Activated CD4-positive, alpha-beta T cell treated with anti-CD3 and anti-CD28 coated beads, Interleukin-2, amount 50 U/mL, for 24 hours (primary cell): ENCODE results near the gene MTHFD1L.
"Not testable (repeated sequence)": the region's sequence is repeated elsewhere in the genome, so short reads cannot be mapped to it uniquely, and the experiment has no call there.

Experiments
- DNase-seq, 2 donors: peaks; one replicate each; pipeline ENCODE4 v3.0.0-alpha.2; 2020; ENCODE audit warnings: low read depth in 1 of 2, low spot score in 1 of 2

MTHFD1L gene

DNA sequence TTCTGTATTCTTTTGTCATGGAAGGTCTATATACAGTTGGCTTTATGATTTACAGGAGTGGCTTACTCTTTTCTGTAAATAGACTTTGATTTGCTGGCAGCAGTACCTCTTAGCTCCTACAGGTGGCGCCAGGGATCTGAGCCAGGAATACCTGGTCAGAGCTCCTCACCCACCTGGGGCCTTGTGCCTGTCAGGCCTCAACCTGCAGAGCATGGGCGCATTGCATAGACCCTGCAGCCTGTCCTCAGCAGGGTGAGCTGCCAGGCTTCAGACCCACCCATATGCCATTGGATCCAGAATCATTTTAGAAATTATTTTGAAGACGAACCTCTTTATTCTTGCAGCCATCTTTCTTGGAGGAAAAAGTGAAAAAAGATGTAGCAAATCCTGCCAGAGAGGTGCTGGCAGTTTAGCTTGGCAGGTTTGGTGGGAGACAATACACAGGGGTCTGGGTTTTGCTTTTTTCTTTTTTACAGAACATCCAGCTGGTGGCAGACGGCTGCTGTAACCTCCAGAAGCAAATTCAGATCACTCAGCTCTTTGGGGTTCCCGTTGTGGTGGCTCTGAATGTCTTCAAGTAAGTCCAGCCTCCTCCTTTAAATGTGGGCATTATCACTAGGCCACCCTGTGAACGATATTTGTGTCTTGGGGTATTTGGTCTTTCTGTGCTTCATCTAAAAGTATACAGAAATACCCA is 149.1 kb downstream of the MTHFD1L start:
- peak; percentile 25 to 33 for DNase-seq

DNA sequence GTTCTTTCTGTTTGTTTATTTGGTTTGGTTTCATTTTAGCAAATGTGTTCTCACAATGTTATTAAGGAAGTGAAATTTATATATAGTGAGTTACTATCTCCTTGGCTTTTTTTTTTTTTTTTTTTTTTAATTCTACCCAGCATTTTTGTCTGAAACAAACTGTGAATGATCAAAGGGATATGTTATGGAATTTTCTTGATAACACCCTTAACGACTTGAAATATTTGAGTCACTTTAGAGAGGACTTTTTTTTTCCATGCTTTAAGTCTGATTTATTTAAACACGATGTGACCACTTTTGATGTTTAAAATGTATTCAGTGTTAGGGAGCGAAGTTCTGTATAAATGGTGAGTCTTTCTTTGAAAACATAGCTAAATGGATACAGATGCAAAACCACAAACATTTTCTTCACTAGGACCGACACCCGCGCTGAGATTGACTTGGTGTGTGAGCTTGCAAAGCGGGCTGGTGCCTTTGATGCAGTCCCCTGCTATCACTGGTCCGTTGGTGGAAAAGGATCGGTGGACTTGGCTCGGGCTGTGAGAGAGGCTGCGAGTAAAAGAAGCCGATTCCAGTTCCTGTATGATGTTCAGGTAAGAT is 149.7 kb downstream of the MTHFD1L start:
- DNase-seq = no peak

DNA sequence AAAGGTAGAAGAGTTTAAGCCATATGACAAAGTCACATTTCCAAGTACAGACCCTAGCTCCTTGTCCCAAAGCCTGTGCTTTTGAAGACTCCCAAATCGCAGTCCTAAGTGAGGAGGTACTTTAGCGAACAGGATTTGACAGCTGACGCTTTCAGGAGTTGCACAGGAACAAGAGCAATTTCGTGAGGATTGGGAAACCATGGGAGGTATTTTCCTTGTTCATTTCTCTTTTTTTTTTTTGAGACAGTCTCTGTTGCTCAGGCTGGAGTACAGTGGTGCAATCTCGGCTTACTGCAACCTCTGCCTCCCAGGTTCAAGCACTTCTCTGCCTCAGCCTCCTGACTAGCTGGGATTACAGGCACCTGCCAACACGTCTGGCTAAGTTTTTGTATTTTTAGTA is 150.6 kb downstream of the MTHFD1L start:
- no peak for DNase-seq

DNA sequence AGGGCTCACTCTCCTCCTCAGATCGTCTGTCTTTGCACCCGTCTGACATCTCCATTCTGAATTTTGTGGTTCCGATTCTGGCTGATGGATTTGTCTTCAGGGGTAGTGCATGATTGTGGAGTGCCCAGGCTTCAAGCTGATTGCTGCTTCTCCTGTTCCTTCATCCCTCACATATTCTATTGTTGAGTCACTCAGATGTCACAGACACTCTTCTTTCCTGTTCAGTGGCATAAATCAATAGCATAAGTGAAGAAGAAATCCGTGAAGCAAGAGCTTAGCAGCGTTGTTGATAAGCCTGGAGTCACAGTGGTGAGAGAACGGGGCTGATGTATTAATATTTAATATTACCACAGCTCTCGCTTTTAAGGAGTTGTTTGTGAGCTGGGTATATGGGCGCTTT is 152.5 kb downstream of the MTHFD1L start:
- no peak for DNase-seq

DNA sequence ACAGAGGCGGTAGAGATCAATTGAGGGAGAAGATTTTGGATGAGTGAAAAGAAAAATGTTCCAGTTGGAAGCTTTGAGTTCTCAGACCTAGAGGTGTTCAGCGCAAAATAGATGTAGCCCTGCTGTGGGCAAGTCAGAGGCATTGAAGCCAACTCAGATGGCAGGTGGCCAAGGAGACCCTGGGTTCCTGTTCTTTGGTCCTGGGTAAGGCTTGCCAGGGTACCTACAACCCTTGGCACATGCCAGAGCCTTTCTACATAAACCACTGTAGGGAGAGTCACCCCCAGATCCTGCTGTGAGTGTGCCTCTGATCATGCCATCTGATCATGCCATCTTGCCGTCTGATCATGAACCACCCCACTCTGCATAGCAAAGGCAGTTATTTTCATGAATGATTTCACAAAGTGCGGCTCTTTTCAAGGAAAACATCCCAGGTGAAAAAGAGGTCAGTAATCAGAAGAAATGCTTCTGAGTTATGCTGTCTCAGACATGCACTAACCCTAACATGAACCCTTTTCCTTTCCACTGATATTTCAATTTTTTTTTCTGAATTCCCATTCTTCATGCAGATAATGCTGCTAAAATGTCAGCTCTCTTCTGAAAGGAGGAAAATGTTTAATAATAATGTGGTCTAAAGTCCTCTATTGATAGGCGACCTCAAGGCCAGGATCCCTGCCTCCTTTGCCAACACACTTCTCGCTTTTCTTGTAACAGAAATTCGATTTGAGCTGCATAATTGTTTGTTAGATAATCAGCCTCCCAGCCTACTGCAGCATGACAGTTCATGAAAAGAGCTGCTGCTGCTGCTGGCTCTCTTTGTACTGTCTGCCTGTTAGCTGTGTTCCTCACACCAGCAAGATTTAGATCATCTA is 153.6 kb downstream of the MTHFD1L start:
- DNase-seq = no peak

DNA sequence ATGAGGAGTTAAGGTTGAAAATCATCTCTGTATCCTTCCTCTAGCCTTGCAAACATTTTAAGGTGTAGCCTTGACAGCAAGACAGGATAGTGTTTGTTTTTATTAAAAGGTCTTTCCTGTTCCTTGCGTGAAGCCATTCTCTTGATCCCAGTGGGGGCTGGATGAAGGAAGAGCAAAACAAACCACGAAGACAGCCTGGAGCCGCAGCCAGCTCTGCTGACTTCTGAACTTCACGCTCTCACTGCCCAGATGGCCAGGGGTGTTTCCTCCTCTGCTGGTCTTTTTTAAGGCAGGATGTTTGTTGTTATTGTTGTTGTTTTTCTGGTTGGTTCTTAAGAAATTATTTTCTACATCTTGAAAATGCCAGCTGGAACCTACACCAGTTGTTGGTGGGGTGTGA is 156.4 kb downstream of the MTHFD1L start:
- no peak for DNase-seq

DNA sequence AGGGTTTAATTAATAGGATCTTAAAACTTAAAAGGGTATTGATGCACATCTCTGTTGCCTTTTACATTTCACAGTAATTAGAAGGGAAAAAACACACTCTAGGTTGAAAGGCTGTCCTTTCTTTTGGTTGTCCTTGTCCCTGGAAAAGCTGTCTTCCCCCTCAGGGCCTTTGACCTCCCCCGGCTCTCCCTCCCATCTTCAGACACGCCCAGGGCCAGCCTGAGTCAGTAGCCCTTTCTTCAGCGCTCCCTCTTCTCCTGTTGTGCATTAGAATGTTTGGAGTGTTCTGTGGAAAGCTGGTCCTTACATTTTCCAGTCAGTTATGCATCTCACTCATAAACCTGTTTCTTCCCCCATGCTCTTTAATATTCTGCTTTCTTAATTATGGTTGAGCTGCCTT is 157.0 kb downstream of the MTHFD1L start:
- no peak for DNase-seq

DNA sequence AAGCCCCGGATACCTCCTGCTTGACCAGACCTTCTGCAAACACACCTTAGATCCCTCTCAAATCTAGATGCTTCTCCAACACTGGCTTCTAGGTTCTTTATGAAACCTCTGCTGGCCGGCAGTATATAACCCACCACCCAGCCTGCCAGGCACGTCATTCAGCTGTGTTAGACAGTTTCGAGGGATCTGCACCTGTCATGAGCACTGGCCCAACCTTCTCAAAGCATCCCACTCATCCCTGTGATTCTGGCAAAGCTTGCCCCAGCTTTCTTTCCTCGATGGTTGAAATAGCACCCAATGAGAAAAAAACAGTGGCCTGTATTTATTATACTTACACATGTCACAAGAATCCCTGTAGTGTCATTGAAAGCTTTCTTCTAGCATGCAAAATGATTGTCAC is 157.8 kb downstream of the MTHFD1L start:
- no peak for DNase-seq

DNA sequence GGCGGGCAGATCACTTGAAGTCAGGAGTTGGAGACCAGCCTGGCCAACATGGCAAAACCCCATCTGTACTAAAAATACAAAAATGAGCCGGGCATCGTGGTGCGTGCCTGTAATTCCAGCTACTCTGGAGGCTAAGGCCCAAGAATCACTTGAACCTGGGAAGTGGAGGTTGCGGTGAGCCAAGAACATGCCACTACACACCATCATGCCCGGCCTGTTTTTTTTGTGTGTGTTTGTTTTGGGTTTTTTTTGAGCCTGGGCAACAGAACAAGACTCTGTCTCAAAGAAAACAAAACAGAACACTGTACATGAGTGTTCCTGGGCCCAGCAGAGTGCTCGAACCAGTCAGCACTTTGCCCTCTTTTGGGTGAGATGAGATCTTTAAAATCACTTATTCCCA is 159.1 kb downstream of the MTHFD1L start:
- DNase-seq = no peak

DNA sequence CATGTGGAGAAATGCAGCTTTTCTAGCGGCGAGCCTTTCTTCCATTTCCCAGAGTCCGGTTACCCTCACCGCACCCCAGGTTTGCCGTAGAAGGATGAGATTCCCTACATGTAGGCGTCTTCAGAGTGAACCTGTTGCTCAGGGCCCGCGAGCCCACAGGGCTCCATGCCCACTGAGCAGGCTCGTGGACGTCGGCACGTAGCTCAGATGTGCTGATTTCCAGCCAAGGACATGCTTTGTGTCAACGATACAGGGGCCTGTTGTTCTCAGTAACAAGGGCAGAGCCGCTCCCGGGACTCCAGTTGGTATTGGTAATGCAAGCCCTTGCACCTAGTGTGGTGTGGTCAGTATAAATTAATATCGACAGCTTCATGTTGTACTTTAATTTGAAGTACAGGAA is 159.6 kb downstream of the MTHFD1L start:
- no peak for DNase-seq

DNA sequence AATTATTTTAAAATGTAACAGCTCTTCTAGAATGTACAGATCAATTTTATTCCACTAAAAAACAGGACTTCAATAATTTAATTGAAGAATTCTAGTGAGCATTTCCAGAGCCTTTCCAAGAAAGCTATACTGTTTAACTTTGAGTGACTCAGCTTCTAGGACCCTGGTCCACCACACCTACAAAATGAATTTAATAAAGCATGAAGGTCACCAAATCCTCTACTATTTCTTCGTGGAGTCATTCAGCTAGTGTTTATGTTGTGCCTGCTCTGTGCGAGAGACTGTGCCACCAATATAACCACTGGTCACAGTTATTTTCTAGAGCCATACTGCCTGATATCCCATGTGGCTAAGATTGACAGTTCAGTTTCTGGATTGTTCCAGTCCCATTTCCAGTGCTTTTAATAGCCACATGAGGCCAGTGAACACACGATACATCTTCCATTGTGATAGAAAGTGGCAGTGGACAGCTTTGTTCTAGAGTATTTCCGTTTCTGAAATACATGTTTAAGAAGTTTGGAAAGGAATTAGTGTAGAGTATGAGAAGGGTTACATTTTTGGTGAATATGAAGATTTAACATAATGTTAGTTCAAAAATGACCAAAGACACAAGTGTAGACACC is 160.7 kb downstream of the MTHFD1L start:
- DNase-seq = no peak

DNA sequence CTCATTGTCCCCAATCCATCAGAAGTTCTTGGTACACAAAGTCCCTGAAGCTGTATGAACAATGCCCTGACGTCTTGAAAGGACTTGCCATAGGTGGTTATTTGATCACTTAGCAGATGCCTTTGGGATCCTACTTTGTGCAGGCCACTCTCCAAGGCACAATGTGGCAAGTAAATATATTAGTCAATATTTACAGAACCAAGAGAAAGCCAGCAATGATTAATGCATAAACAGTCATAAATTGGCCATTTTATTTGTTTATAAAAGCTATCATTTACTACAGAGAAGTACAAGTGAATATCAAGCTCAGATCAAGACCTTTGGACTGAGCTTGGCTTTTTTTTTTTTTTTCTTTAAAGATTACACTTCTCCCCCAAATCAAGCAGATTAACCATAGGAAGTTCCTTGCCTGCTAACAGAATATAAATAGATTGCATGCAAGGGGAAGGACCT is 161.8 kb downstream of the MTHFD1L start:
- no peak for DNase-seq

DNA sequence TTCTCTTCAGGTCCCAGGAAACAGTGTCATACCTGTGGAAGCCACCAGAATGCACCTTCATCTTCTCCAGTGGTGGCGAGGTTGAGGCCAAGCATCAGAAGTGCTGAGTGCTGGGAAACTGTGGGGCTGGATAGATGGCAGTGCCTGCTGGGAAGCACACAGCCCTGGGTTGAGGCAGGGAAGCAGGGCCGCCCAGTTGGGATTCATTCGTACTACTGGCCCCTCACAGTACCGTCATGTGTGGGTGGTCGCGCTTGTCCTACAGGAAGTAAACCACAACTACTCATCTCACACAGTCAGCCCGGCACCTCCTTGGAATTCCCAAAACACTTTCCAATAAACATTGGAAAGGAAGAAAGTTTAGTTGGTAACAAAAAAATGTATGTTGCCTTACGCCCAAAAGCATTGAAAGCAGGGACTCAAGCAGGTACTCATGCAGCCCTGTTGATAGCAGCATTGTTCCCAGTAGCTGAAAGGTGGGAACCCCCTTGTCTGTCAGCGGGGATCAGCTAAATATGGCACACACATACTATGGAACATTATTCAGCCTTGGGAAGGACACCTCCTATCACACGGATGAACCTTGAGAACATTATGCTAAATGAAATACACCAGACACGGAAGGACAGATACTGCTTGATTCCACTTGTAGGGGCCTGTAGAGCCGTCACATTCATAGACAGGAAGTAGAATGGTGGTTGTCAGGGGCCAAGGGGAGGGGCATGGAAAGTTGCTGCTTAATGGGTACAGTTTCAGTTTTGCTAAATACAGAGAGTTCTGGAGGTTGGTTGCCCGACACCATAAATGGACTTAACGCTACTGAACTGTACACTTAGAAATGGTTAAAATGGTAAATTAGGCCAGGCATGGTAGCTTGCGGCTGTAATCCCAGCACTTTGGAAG is 162.7 kb downstream of the MTHFD1L start:
- no peak for DNase-seq

DNA sequence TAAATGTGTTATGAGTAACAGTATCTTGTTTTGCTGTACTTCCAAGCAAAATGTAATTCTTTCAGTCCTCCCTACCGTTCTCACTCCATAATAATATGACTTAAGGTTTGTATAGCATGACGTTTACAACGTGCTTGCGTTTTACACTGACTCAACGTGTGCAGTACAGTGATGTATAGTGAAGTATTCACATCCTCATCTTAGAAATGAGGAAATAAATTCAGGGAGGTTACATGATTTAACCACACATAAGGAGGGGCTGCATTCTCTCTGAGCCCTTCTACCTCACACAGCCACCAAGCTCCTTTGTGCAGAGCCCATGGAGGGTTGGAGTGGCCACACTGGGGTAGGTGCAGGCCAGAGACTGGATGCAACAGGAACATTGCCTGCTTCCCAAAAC is 164.5 kb downstream of the MTHFD1L start:
- no peak for DNase-seq

DNA sequence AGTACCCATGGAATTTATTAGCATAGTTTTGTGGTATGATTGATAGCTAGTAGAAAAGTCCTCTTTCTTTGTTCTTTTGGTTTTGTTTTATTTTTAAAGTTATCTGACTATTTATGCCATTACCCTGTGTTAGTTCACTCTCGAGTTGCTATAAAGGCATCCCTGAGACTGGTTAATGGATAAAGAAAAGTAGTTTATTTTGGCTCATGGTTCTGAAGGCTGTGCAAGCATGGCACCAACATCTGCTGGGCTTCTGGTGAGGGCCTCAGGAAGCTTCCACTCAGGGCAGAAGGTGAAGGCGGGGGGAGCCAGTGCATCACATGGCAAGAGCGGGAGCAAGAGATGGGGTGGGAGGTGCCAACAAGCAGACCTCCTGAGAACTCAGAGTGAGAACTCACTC is 166.5 kb downstream of the MTHFD1L start:
- no peak for DNase-seq

DNA sequence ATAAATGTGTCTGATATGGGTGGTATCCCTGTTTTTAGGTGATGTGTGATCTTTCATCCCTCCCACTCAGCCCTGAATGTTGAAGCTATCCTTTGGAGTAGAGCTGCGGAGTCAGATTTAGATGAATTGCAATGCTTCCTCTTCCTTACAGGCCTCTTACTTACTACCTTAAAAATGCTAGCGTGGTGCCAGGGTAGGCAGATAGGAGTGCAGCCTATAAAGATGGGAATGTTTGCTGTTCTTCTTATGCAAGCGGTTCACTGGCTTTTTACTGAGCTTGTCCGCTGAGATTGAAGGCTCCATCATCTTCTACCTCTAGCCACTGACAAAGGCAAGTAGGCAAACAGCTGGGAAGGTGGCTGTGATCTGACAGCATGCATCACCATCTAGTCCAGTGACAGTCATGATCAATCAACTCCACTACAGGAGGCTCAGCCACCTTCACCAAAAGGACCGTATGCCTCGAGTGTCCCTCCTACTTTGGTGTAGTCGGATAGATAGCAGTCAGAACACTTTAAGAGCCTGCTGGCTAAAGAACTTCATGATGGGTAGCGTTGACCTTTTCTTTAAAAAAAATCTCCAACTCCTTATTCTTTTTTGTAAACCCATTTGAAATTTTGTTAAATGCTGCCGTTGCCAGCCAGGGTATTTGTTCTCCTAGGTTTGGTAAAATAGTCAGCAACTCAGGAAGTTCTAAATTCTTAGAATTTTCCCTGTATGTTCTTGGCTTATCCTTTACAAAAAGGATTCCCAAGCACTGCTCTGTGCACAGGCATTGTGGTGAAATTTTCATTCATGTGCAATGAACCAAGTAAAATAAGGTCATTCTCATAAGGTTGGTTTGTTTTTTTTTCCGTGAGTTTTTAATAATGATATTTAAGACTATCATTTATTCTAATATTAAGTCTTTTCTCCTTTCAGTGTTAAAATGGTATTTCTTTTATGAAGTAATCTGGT is 169.6 kb downstream of the MTHFD1L start:
- DNase-seq = no peak

DNA sequence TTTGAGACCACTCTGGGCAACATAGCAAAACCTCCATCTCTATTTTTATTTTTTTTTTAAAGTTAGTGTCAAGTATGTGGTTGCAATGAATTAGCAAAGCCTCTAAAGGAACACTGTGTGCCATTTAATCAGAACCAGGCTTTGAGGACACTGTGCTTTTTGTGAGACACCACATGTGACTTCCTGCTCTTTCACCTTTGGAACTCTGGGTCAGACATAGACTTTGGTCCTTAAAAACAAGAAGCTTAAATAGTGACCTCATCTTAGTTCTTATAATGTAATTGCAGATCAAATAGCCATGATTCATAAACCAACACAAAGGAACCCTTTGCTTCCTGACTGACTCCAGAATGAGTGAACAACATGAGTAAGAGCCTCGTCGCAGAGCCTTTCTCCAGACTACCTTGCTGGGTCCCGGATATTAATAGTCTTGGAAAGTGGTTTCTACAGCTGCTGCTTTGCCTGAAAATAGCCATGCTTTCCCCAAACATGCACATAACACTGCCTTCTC is 170.8 kb downstream of the MTHFD1L start:
- DNase-seq = not testable (repeated sequence)

DNA sequence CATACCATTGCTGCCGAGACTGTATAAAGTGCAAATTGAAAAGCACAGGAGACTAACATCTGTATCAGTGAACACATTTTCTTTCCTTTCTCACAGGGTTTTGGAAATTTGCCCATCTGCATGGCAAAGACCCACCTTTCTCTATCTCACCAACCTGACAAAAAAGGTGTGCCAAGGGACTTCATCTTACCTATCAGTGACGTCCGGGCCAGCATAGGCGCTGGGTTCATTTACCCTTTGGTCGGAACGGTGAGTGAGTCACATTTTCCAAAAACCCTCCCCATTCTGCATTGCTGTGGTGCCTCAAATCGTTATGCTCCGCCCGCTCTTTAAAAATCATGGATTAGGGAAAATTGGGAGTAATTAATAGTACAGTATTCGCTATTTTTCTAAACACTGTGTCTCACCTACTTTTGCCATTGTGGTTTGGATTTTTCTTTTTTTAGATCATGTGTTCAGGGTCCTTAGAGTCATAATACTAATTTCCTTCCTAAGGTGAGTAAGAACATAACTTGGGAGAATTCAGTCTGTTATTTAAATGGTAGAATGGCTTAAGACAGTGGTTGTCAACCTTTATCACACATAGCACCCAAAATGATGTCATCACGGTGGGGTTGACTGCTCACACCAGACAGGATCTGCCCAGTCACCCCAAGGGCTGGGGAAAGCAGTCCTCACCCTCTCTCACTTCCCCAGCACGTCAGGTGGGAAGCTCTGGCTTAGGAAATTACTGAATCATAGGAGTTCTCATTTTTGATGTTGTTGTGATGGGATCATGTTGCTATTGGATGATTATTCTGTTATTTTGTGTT is 171.6 kb downstream of the MTHFD1L start:
- no peak for DNase-seq
